Tibial artery (tissue), 4 donors: ENCODE measurements around the gene ATP23.

Experiments used
- DNase-seq, 2 donors: peaks; one replicate each; pipeline ENCODE4 v3.0.0-alpha.2; 2019
- H3K27ac ChIP-seq, 2 donors: fragments of 200-600 bp; sonication (generic) in 1 of 2; 1 replicate in 1 of 2; 2 replicates in 1 of 2; pipeline ENCODE4 v1.5.1; 2018 to 2019; ENCODE audit warnings: mild to moderate bottlenecking in 1 of 2
- H3K27me3 ChIP-seq, 2 donors: fragments of 200-600 bp; sonication (generic) in 1 of 2; one replicate each; pipeline versions ENCODE4 v1.5.1 to v1.6.0; 2016 to 2019
- H3K36me3 ChIP-seq, 3 donors: fragments of 200-600 bp; sonication (generic) in 2 of 3; one replicate each; pipeline ENCODE4 v1.5.1; 2016 to 2019; ENCODE audit warnings: mild to moderate bottlenecking in 2 of 3
- H3K4me1 ChIP-seq, 4 donors: fragments of 200-600 bp; sonication (generic) in 2 of 4; 1 replicate in 3 of 4; 2 replicates in 1 of 4; pipeline ENCODE4 v1.5.1; 2016 to 2019
- H3K4me3 ChIP-seq, 2 donors: fragments of 200-600 bp; sonication (generic) in 1 of 2; 1 replicate in 1 of 2; 2 replicates in 1 of 2; pipeline ENCODE4 v1.5.1; 2018 to 2019; ENCODE audit warnings: mild to moderate bottlenecking in 2 of 2
- H3K9me3 ChIP-seq, 3 donors: fragments of 200-600 bp; sonication (generic) in 1 of 3; one replicate each; pipeline ENCODE4 v1.5.1; 2016 to 2019
- intact Hi-C: fragments of 100-400 bp; cut with DNase I; formaldehyde crosslinking; loops from one replicate; pipeline ENCODE4 v1.15.0; 2023; ENCODE audit warnings: low total_unique reads
- TF ChIP-seq, protein P1 (sequence below), 2 experiments: fragments of 200-600 bp in 1 of 2; fragments of 450-650 bp in 1 of 2; IDR thresholded peaks; one replicate each; pipeline ENCODE4 v1.5.1; 2017 to 2019; ENCODE audit warnings: antibody characterized with exemption in 2 of 2, mild to moderate bottlenecking in 1 of 2, moderate library complexity in 1 of 2

Gene ATP23

DNA sequence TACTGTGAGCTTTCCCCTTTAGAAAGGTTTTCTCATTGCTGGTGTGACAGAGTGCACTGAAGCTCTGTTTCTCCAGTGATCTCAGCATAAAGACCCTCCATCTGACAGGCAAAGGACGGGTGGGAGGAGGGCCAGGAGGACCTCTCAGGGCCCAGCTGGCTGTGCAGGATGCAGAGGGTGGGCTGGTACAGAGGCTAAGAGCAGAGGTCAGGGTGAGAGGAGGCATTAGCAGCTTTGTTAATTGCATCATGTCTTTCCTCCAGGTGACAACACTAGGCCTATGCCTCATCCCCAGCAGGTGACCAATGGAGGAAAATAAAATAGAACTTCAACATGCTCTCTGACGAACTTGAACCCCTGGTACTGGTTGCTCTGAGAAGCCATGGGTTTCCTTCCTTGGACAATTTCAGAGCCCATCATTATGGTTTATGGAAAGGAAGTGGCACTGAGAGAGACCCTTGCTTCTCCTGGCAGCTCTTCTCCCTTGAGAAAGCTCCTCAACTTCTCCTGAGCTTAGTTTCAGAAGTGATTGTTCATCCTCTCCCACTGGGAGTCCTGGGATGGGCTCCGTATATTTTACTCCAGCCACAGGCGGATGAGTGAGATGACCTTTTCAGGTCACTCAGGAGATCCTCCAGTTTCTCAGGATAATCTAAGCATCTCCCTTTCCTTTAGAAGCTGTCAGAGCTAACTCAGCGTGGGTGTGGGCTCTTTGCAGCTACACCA, 45.8 kb upstream of the ATP23 start:
- Histone ChIP-seq H3K4me3 (peak overlapping the region in 1 of 2 donors; percentile 74), H3K4me1 (peaks cover 21 to 88% (median 79%) of the 10 kb centered on the region in 4 donors), H3K27ac (peak overlapping the region; percentile 96 to 97), H3K36me3 (no peaks in the 10 kb centered on the region), H3K27me3 (no peaks in the 10 kb centered on the region), H3K9me3 (no peaks in the 10 kb centered on the region)
- intact Hi-C loops, result no loop called here
- no peak for DNase-seq
- TF ChIP-seq, protein P1, sequence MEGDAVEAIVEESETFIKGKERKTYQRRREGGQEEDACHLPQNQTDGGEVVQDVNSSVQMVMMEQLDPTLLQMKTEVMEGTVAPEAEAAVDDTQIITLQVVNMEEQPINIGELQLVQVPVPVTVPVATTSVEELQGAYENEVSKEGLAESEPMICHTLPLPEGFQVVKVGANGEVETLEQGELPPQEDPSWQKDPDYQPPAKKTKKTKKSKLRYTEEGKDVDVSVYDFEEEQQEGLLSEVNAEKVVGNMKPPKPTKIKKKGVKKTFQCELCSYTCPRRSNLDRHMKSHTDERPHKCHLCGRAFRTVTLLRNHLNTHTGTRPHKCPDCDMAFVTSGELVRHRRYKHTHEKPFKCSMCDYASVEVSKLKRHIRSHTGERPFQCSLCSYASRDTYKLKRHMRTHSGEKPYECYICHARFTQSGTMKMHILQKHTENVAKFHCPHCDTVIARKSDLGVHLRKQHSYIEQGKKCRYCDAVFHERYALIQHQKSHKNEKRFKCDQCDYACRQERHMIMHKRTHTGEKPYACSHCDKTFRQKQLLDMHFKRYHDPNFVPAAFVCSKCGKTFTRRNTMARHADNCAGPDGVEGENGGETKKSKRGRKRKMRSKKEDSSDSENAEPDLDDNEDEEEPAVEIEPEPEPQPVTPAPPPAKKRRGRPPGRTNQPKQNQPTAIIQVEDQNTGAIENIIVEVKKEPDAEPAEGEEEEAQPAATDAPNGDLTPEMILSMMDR (IDR thresholded peaks at IDR 0.05), result no peak

DNA sequence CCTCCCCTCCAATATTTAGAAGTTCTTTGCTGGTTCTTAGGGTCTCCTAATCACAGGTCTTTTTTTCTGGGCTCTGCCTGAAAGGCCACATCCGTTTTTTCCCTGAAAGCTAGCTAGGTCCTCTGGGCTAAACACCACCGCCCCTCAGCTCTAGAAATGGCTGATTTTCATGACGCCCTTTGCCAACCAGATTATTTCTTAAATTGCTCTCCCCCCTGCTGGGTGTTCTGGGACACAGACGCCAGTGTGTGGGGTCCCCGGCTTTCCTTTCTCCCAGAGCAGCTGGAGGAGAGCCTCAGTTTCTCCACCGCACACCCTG, 45.3 kb upstream of the ATP23 start:
- Histone ChIP-seq H3K27me3 (no peaks in the 10 kb centered on the region), H3K36me3 (no peaks in the 10 kb centered on the region), H3K9me3 (no peaks in the 10 kb centered on the region), H3K4me3 (peak overlapping the region; percentile 59 to 74), H3K27ac (peak overlapping the region; percentile 96 to 97), H3K4me1 (peaks cover 21 to 83% (median 75%) of the 10 kb centered on the region in 4 donors)
- intact Hi-C loops, result no loop called here
- TF ChIP-seq, protein P1 (IDR thresholded peaks at IDR 0.05), result peak; percentile 27 to 34
- no peak for DNase-seq

DNA sequence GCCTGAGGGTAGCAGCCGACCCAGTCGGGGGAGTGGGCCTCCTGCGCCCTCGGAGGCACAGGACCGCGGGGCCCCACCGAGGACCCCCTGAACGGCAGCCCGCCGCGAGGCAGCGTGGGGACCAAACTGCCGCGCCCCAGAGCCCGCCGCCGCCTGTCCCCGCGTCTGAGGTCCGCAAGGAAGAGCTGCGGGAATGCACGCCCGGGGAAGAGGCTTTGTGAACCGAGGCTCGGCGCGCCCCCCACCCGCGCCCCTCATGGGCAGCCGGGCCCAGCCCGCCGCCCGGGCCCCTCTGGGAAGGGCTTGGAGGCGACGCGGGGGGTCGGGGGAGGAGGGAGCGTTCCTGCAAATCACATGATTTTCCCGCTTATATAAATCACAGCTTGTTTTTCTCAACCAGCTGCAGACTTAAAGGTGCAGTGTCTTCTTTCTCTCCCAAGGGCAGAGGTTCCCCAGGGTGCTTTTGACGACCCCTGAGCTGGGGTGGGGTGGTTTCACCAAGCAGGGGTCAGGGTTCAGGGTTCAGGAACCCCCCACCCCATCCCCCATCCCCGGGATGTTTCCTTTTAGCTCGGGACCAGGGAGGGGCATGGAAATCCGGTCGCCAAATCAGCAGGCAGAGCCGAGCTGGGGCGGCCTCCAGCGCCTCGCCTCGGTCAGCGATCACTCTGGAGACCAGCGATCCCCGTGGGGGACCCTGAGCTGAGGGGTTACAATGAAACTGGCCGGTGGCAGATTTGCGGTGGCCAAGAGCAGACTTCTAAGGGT, 44.7 kb upstream of the ATP23 start:
- Histone ChIP-seq H3K27me3 (no peaks in the 10 kb centered on the region), H3K27ac (peak overlapping the region; percentile 96 to 97), H3K9me3 (no peaks in the 10 kb centered on the region), H3K4me1 (peaks cover 21 to 79% (median 71%) of the 10 kb centered on the region in 4 donors), H3K4me3 (peak overlapping the region; percentile 59 to 74), H3K36me3 (no peaks in the 10 kb centered on the region)
- peak; percentile 84 to 91 for DNase-seq
- intact Hi-C loops, result no loop called here
- TF ChIP-seq, protein P1 (IDR thresholded peaks at IDR 0.05), result peak in 1 of 2 experiments; percentile 41

DNA sequence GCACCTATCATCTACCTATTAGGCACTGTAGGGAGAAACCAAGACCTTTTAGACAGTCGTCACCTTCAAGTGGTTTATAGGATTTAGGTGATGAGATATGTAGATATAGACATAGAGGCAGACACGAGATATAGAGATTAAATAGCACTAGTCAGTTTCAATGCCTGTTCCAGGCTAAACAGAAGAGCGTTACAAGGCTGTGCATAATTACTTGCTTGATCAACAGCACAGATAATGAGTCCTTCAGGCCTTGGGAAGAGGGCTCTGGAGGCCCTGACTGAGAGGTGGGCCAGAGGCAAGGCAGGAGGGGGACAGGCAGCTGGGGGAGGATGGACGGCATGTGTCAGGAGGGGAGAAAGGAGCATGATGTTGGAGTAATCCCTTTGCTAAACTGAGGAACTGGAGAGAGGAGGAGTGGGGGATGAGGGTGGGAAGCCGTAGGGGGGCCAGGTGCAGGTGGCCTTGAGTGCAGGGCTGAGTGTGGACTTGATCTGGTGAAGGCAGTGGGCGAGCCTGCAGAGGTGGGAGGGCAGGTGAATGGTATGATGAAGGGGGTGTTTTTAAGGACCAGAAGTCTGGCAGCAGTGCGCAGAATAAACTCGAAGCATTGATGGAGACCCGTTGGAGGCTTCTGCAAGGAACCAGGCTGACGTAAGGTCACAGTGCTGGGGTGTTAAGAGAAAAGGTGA, 43.9 kb upstream of the ATP23 start:
- peaks cover 19 to 79% (median 70%) of the 10 kb centered on the region in 4 donors for H3K4me1 ChIP-seq
- H3K36me3 ChIP-seq, result no peaks in the 10 kb centered on the region
- TF ChIP-seq, protein P1 (IDR thresholded peaks at IDR 0.05), result no peak
- H3K27ac ChIP-seq, result peak overlapping the region; percentile 96 to 97
- H3K4me3 ChIP-seq, result peak overlapping the region; percentile 59 to 74
- intact Hi-C loops, result no loop called here
- DNase-seq, result no peak
- H3K27me3 ChIP-seq, result no peaks in the 10 kb centered on the region
- H3K9me3 ChIP-seq, result no peaks in the 10 kb centered on the region

DNA sequence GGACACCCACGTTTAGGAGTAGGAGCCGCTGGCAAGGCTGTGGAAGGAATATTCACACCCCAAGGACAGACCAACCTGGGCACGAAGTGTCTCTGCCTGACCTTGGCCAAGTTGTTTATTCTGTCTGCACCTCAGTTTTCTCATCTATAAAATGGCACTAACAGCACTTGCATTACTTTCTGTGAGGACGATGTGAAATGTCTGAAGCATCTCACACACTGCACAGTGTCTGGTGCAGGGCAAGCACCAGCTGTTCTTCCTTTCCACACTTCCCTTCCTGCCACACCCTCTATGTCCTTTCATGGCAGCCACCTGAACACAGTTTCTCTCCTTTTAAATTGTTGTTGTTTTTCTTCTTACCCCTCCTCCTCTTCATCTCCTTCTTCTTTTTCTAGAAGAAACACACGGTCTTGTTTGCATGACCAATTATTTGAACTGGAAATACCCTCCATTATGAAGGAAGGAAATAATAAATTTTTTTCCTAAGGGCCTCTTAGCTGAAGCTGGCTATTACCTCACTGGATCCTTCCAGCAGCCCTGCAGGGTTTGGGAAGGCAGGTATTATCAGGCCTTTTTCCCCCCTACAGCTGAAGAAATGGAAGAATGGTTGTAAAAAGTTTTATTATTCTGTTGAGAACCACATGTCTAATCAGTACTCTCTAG, 42.9 kb upstream of the ATP23 start:
- Histone ChIP-seq H3K36me3 (no peaks in the 10 kb centered on the region), H3K4me1 (peaks cover 16 to 78% (median 61%) of the 10 kb centered on the region in 4 donors), H3K27me3 (no peaks in the 10 kb centered on the region), H3K9me3 (no peaks in the 10 kb centered on the region), H3K4me3 (no peak overlapping the region), H3K27ac (peak overlapping the region; percentile 96 to 97)
- intact Hi-C loops, result no loop called here
- TF ChIP-seq, protein P1 (IDR thresholded peaks at IDR 0.05), result no peak
- DNase-seq, result no peak
